Measurements from ENCODE around the gene DYNLT3.

DNA sequence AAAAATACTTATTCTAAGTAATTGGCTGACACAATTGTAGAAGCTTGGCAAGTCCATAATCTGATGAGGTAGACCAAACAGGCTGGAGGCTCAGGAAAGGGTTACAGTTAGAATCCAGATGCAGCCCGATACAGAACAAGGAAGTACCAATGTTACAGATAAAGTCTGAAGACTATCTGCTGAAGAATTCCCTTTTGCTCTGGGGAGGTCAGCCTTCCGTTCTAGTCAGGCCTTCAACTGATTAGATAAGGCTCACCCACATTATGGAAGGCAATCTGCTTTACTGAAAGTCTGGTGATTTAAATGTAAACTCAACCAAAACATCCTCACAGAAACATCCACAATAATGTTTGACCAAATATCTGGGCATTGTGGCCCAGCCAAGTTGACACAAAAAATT, 7.4 kb upstream of the DYNLT3 start:
- TF ChIP-seq, protein P1, sequence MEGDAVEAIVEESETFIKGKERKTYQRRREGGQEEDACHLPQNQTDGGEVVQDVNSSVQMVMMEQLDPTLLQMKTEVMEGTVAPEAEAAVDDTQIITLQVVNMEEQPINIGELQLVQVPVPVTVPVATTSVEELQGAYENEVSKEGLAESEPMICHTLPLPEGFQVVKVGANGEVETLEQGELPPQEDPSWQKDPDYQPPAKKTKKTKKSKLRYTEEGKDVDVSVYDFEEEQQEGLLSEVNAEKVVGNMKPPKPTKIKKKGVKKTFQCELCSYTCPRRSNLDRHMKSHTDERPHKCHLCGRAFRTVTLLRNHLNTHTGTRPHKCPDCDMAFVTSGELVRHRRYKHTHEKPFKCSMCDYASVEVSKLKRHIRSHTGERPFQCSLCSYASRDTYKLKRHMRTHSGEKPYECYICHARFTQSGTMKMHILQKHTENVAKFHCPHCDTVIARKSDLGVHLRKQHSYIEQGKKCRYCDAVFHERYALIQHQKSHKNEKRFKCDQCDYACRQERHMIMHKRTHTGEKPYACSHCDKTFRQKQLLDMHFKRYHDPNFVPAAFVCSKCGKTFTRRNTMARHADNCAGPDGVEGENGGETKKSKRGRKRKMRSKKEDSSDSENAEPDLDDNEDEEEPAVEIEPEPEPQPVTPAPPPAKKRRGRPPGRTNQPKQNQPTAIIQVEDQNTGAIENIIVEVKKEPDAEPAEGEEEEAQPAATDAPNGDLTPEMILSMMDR (IDR thresholded peaks at IDR 0.05), result no peak
- TF ChIP-seq POLR2A (IDR thresholded peaks at IDR 0.05), result no peak

All from heart left ventricle (tissue), 13 donors.